GM21423 (cell line): ENCODE measurements around the gene LENG1.

Experiments
- ATAC-seq: cut with Tn5 transposase; IDR thresholded peaks from one replicate; pipeline ENCODE4 v1.9.1; 2021; ENCODE audit warnings: mild to moderate bottlenecking, moderate library complexity; ENCODE audit not compliant: unreplicated experiment

The LENG1 gene

DNA sequence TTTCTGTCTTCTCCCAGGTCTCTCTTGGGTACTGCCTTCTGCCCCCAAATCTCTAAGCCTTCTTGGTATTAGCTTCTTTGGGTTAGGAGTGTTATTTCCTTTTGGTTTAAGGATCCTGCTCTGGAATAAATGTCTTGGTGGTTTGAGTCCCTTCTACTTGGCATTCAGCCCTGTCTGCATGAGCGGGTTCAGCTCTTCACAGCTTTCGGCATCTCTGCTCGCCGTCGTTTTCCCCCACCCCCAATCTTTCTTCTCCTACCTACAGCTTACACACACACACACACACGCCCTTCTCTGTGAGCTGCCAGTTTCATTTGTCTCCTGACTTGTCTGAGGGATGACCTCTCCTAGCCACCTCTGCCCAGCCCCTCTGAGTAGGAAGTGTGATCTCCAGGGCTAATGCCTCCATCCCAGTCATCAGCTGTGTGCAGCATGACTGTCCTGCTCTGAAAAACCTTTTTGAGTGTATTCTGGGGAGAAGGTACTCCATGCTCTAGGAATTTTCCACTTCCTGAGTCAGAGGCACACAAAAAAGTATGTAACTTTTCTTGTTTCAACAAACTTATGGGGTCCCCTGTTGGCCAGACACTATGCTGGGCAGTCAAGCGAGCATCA is 17.2 kb downstream of the LENG1 start:
- ATAC-seq: no peak

- no peak for ATAC-seq
Observed at GRCh38 chr19:54141356-54141755, 18.2 kb downstream of the LENG1 start.

GRCh38 chr19:54138489-54139256 is 20.8 kb downstream of the LENG1 start:
- no peak for ATAC-seq

DNA sequence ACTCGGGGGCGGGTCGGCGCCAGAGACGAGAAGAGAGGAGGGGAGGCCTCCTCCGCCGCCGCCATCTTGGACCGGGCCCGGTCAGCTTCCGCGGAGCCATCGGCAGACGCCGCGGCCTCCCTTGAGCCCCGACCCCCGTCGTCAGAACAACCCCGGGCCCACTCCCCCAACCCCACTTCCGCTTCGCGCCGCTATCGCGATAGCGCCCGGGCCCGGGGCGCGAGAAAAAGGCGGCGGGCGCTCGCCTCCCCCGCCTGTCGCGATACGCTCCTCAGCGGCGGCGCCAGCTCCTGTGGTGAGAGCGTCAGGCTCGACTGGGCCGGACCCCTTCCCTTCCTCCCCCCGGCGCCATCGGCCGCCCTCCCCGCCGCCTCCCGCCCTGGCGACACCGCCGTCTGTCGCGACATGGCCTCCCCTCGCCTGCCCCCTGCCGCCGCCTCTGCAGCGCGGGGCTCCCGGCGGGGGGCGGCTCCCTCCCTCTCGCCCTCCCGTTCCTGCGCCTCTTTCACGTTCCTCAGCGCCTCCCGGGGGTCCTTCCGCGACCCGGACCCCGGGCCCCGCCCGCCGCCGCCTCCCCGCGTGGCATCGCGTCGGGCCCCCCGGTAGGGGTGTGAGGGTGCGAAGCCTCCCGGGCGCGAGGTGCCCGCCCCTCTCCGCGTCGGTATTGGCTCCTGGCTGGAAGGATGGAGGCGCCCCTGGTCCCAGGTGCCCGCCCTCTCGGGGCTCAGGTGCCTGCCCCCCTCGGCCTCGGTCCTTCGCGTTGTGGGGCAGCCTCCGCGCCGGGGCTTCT is 21.6 kb downstream of the LENG1 start, which contains the start of gene CNOT3:
TSS of gene CNOT3 (plus strand) at position 64 of the 790 bp plus-strand sequence. CDS start 5,217 bp downstream, outside the sequence.
- ATAC-seq: no peak

- peak; percentile 78 for ATAC-seq
Observed at GRCh38 chr19:54136864-54137698, 22.4 kb downstream of the LENG1 start.

DNA sequence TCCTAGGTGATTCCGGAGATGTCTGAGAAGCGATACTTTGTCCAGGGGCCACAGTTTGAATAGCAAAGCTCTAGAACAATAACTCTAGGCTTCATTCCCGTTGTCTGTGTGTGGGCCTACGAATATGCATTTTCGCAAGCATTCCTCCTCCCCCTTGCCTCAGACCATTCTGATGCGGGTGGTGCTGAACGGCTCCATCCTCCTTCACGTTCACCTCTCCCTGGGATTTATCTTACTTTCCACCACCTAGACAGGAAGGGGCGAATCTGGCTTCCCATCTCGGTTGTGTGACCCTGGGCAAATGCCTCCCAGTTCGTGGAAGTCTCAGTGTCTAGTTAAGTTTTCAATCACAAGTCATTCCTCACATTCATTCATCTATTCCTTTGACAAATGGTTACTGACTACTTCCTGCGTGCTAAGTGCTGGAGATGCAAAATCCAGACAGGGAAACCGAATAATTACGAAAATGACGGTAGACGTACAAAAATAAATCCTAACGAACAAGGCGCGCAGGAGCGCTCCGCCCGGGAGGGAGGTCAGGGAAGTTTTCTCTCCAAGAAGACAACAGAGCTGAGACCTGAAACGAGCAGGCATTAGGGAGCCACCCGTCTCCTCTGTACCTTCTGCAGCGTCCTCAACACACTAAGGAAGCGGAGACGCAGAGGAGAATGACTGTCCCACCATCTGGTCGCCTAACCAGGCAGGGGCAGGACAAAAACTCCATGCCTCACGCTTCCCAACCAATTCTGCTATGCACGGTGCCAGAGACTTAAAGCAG is 23.2 kb downstream of the LENG1 start:
- peak; percentile 0 for ATAC-seq

- no peak for ATAC-seq
Observed at GRCh38 chr19:54133957-54134590, 25.4 kb downstream of the LENG1 start.

GRCh38 chr19:54133312-54133956 is 26.1 kb downstream of the LENG1 start:
- no peak for ATAC-seq

DNA sequence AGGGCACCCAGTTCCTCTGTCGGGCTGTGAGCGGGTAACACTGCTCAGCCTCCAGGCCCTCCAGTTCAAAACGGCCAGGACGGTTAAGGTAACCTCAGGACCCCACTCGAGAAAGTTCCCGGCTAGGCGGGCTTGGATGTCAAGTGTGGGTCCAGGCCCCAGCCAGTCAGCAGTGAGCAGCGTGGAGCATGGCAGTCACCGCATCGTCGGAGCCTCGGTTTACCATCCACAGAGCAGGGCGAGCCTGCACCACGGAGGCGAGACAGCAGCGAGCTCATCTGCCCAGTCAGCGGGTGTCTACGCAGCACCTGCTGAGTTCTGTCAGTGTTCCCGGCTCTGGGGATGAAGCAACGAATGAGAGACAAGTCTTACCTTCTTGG is 29.9 kb downstream of the LENG1 start:
- no peak for ATAC-seq

GRCh38 chr19:54128796-54129616 is 30.5 kb downstream of the LENG1 start:
- ATAC-seq: no peak

DNA sequence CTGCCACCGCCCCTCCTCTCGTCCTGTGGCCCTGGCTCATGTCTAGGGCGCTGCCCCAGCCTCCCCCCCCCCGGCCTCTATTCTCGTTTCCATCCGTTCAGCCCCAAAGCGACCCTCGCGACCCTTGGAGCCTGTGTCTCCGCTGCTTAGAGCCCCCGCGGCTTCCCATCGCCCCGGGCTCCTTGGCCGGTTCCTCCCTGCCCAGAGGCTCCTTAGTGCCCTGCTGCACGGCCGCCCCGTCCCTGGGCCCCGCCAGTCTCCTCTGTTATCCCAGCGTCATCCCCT is 31.1 kb downstream of the LENG1 start:
- ATAC-seq: no peak

DNA sequence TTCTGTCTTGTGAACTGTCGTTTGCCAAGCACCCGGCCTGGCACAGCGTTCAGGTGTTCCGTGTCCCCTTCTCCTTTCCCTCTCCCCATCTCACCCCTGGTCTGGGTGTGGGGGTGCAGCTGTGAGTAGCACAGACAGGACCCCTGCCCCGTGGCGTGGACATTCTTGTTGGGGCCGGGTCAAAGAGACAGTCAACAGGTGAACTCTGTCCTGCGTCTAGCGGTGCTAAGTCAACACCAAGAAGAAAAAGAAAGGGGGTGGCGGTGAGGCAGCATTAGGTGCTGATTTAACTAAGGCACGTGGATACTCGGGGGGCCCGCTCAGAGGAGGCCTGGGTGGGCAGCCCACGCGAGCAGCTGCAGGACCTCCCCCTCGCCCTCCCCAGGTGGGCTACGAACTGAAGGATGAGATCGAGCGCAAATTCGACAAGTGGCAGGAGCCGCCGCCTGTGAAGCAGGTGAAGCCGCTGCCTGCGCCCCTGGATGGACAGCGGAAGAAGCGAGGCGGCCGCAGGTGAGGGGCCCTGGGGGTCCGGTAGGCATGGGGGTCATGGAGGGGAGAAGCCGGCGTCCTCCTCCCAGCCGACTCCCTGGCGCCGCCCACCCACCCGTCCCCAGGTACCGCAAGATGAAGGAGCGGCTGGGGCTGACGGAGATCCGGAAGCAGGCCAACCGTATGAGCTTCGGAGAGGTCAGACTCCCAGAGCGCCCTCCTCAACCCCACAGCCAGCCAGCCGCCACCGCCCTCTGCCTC is 31.7 kb downstream of the LENG1 start:
- no peak for ATAC-seq

- ATAC-seq: no peak
Observed at GRCh38 chr19:54125713-54126112, 33.8 kb downstream of the LENG1 start.

- no peak for ATAC-seq
Observed at GRCh38 chr19:54124393-54124792, 35.1 kb downstream of the LENG1 start.

DNA sequence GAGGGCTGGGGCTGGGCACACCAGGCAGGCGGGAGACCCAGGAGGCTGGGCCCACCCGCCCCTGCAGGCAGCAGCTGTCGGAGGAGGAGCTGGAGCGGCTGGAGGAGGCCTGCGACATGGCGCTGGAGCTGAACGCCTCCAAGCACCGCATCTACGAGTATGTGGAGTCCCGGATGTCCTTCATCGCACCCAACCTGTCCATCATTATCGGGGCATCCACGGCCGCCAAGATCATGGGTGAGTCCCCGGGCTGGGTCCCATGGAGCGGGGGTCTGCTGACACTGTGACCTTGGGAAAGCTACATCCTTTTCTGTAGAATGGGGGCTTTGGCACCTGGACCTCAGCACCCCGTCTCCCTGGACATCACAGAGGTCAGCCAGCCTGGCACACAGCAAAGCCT is 35.8 kb downstream of the LENG1 start:
- no peak for ATAC-seq

GRCh38 chr19:54121259-54121658 is 38.3 kb downstream of the LENG1 start:
- ATAC-seq: no peak

- peak; percentile 78 for ATAC-seq
Observed at GRCh38 chr19:54115109-54116063, 44.1 kb downstream of the LENG1 start, which contains the start of the genes PRPF31 and TFPT. Gene PRPF31, plus strand, starts transcription at chr19:54115754. Its CDS starts 2,525 bp downstream, at chr19:54118279. Gene TFPT, minus strand, starts transcription at chr19:54115657. Its CDS starts 388 bp downstream, at chr19:54115269.
